HG03342 (cell line): Measurements from ENCODE around the gene GPD2.

Experiments
- ATAC-seq: cut with Tn5 transposase; IDR thresholded peaks from one replicate; pipeline ENCODE4 v1.9.1; 2021; ENCODE audit warnings: mild to moderate bottlenecking, moderate library complexity; ENCODE audit not compliant: unreplicated experiment

Gene GPD2

DNA sequence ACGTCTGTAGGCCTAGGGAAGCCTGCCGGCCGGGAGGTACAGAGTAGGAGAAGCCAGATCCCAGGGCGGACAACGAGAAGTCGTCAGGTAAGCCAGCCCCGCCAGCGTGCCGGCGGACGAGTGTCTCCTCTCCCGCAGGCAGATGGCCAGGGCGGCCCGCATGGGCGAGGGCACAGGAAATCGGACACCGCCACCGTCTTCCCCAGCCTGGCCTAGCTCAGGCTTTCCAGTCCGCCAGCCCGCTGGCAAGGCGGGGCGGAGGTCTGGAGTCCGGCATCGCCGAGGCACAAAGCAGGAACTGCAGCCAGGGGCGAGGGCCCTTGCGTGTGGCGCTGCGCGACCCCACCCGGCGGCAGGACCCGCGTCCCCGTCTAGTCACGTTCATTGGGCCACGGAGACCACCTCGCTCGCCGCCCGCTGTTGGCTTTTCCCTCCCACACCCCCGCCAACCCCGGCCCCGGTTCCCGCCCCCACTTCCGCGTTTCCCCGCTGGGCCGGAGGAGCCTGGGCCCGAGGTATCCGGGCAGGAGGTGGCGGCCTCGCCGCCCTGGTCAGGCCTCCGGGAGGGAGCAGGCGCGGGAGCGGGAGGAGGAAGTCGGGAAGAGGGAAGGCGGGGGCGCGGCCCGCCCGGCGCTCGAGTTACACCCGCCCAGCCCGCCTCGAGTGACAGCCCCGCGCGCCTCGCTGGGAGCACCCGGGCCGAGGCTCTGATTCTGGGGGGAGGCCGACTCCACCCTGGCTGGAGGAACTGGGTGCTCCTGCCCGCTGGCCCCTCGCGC lies at the start of gene GPD2:
Gene GPD2 (plus strand): TSS at position 662 of the 779 bp plus-strand sequence. CDS start 39,727 bp downstream, outside the sequence.
- ATAC-seq = peak; percentile 62

DNA sequence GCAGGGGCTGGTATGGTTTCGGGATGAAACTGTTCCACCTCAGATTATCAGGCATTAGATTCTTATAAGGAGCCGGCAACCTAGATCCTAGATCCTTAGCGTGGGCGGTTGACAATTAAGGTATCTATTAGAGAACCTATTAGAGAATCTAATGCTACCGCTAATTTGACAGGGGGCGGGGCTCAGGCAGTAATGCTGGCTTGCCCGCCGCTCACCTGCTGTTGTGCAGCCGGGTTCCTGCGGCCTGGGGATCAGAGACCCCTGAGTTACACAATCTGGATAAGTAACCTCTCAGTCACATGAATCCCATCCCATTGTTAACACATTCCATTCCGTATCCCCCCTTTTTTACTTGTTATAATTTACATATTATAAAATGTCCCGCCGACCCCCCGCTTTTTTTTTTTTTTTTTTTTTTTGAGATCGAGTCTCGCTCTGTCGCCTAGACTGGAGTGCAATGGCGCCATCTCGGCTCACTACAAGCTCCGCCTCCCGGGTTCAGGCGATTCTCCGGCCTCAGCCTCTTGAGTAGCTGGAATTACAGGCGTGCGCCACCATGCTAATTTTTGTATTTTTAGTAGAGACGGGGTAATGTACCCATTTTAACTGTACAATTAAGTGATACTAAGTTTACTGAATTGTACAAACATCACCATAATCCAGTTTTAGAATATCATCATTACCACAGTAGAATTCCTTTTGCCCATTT lies 42.0 kb upstream of the GPD2 start:
- no peak for ATAC-seq

DNA sequence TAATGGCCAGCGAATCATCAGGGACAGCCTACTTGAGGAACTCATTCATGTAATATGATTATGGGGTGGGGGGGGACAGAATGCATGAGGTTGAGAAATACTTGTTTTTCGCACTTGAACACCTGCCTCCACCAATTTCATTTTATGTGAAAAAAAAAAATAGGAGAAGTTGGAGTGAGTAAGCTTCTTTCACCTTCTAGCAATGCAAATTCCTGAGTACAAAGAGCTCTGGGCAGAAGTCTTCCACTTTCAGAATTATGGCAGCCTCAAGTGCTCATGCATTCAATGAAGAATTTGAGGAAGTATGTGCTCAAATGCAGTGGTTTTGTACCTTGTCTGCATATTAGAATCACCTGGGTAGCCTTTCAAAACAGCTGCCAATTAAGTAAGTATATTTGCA lies 40.1 kb upstream of the GPD2 start:
- ATAC-seq = peak; percentile 64

DNA sequence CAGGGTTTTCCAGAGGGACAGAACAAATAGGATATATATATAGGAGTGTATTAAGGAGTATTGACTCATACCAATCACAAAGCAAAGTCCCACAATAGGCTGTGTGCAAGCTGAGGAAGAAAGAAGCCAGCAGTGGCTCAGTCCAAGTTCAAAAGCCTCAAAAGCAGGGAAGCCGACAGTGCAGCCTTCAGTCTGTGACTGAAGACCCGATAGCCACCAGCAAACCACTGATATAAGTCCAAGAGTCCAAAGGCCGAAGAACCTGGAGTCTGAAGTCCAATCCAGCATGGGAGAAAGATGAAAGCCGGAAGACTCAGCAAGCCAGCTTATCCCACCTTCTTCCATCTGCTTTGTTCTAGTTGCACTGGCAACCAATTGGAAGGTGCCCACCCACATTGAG lies 39.0 kb upstream of the GPD2 start:
- no peak for ATAC-seq

DNA sequence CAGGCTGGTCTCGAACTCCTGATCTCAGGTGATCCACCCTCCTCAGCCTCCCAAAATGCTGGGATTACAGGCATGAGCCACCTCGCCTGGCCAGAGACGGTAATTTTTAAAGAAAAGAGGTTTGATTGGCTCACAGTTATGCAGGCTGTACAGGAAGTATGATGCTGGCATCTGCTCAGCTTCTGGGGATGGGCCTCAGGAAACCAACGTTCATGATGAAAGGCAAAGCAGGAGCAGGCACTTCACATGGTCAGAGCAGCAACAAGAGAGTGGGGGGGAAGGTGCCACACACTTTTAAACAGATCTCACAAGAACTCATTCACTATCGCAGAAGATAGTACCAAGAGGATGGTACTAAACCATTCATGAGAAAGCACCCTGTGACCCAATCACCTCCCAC lies 38.0 kb upstream of the GPD2 start:
- ATAC-seq = no peak

DNA sequence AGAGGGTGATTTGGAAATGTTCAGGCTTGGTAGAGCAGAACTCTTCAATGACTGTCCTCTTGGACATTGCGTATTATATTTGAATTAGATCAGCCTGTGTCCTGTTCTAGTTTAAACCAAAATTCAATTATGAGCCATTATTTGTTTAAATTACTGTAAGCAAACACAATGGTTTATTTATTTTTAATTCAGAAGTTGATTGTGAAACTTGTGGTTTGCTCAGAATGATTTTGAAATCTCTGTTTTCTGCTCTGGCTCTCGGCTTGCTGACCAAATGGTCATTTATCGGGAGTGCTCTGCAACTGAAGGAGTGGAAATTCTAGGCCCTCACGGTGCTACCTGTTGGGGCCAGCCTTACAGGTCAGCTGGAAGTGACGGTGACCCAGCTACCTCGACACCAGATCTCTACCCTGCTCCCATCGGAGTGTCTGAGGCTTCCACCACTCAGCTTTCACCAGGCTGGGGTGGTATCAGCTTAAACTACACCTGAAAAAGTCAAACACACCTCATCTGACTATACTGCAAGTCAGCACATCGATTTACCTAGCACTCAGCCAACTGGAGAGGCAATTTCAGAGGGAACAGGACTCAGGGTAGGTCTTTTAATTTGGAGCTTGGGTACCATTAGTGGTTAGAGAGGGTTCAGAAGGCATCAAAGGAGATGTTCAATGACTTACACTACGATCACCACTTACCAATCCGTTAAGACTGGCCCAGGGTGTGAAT lies 36.8 kb upstream of the GPD2 start:
- ATAC-seq = no peak

DNA sequence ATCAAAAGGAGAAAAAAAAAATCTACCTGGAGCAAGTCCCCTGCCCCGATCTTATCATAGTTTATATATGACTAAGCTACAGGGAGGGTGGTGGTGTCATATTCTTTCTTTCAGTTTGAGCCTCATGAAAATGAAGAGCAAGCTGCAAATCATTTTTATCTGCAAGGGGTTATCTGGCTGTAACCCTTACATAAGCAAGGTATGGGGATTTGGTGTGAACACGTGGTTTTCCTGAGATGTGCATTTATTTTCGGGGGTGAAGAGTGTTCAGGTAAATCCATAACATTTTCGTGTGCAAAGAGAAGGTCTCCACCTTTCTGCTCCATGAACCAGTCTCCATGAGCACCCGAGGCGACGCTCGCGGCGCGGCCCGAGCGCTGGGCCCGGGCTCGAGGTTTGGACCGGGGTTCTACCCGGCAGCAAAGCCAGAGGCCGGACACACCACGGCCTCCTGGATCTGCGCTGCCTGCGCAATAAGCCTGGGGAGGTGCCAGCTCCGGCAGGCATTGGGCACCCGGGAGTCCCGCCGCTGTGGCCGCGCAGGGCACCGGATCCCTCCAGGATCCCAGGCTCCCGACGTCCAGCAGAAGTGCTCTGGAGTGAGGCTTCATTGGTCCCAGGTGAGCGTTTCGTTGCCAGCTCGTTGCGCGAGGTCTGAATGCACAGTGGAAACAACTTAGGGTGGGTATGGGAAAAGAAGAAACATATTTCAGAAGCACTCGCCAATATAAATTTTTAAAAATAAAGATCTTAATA lies 36.1 kb upstream of the GPD2 start:
- ATAC-seq = peak; percentile 30

DNA sequence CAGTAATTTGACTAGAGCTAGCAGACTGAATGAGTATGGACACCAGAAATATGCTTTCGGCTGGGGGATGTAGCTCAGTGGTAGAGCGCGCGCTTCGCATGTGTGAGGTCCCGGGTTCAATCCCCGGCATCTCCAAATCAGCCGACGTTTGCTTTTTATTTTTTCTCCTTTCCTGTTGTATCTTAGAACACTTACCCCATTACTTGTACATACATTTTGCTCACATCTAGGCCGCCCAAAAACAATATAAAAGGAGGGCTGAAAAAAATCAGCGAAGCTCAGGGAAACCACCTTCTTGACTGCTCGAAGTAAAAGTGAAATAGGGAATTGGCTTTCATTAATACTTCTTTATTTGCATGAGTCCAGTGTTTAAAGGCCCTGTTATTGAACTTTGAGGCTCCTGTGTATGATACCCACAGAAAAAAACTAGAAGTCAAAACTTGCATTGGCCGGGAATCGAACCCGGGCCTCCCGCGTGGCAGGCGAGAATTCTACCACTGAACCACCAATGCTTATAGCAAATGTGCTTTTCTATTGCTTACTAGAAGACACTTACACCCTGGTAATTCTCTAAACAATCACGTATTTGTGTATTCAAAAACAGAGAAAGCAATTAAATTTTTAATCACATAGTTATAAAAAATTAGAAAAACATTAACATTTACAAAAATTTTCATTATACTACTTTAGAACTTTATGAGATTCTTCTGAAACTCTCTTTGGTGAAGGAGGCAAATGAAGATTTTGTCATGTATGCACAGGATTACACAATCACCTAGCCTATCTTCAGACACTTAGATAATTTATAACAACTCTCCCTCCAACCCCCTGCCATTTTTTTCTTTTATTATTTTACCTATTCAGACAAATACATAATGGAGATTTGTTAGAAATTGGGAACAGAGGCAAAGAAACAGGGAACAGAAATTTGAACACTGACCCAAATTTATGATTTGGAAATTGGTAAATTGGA lies 35.2 kb upstream of the GPD2 start:
- peak; percentile 53 for ATAC-seq

DNA sequence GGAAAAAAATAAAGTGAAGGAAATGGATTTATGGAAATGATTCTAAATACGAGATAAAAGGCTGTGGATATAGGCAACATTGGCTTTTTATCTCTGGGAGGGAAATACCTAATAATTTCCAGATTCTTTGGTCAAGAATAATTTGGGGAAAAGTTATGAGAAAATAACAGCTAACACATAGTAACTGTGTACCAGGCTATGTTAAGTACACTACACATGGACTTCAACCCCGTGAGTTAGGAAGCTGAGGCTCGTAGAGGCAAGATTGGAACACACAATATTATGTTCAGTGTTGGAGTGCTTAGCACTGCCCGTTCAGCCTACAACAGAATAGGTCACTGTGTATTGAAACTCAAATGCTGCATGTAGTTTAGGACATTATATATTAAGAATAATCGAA lies 34.3 kb upstream of the GPD2 start:
- no peak for ATAC-seq

DNA sequence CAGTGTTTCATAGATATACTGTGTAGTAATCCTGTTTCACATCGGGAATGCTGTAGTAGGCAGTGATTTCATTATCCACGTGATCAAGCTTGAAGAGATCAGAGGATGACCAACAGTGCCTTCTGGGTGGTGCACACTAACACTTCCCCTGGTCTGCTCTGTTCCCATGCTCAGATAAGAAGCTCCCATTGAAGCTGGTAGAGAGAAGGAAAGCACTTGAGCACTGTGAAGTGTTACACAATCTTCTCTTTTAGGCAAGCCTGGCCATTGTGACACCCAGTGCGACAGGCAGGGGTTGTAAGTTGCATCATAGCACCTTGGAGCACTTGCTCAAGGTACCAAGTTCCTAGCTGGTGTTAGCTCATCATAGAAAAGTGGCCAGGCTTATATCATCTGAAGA lies 30.6 kb upstream of the GPD2 start:
- no peak for ATAC-seq

DNA sequence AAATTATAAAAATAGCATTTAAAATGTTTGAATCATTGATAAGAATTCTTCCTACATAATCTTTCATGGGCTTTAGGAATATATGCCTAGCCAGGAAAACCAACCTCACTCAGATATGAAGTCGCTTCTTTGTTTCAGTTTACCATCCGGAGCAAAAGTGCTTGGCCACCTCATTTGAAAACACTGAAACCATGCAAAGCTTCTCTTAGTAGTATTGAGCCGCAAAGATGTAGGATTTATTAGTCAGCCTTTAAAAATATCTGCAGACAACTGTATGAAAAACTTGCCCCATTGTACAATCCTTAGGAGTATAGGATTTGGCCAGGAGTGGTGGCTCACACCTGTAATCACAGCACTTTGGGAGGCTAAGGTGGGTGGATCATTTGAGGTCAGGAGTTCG lies 24.3 kb upstream of the GPD2 start:
- ATAC-seq = no peak

DNA sequence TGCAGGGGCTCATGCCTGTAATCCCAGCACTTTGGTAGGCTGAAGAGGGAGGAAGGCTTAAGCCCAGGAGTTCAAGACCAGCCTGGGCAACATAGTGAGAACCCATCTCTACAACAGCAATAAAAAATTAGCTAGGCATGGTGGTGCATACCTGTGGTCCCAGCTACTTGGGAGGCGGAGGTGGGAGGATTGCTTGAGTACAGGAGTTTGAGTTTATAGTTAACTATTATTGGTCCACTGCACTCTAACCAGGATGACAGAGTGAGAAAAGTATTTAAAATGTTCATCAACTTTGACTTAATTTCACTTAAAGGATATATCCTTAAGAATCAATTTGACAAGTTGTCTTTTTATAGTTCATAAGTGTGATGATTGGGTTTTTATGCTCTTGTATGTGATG lies 14.3 kb upstream of the GPD2 start:
- ATAC-seq = no peak

DNA sequence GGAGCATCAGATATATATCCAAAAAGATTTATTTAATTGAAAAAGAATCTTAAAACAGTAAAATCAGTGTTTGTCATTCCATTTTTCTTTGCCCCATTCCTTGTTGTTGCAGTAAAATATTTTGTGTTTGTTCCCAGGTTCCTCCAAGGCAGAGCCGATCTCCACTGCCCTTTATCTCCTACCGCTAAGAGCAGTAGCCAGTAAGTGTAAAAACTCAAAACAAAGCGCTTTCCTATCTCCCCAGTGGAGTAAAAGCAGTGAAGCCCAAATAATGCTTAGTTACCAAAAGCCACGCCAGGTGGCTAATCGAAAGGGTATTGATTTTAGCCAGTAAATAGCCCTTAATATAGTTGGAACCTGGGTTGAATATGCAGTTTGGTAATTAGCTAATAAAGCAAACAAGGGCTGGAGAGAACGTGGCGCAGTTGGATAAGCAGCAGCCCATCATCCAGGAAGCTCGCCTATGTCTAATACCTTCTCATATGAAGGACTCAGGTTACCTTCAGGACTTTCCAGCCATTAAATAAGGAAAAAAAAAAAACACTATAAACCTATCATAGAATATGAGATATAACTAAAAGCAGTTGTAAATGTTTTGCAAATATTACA lies 12.4 kb upstream of the GPD2 start:
- no peak for ATAC-seq

DNA sequence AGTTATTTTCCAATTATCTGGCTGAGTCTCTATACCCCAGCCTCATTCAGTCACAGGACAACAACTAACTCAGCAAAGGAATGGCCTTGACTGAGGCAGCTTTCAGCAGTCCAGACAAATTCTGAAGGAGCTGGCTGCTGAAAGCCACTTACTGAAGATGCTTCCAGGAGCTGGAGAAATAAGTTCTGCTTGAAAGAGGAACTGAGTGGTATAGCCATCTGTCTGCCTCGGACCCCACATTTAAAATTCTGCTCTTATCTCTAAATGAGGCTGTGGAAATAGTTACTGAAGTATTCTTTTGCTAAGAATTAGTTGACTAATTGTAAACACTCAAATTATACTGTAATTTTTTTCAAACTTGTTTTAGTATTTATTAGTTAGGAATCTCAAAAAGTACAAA lies 9.1 kb upstream of the GPD2 start:
- ATAC-seq = no peak

DNA sequence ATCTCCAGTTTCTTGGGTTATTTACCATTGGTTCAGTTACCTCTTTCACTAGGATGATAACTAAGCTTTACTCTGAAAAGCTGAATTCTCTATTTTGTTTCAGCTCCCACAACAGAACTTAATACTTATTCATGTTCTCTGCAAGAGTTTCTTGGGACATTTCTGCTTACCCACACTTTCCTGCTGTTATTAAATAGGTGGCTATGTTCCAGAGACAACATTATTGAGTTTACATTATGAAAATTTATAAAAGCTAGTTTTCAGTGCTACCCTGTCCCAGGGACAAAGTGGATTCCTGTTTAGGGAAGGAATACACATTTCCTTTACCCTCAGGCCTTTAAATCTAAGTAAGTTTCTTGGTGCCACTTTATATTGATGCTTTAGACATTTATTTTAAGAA lies 7.0 kb upstream of the GPD2 start:
- ATAC-seq = no peak

DNA sequence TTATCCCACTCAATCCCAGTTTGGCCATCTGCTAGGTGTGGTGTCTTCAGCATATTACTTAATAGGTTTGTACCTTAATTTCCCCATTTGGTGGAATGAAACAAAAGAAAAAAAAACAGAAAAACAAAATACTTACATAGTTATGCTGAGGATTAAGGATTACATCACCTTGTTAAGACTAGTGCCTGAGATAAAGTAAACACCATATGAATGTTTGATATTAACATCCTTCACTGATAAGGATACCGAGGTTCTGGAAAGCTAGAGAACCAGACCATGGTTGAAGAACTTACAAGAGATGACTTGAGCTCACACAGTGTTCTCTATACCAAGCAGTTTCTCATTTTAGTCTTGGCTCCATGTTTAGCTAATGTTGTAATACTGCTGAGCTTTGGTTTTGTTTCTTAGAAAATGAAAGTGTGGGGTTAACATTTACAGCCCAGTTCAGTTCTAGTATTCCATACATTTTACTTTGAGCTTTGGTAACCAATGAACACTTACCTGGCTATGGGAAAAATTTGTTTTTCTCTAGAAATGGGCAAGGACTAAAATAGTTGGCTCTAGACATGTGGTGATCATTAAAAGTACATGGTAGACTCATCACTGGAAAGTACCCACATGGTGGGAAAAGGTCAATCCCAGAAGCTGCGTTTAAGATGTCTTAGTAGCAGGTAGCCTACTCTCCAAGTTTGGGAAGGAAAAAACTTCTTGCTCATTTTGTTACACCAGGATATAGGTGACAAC lies 5.8 kb upstream of the GPD2 start:
- no peak for ATAC-seq

DNA sequence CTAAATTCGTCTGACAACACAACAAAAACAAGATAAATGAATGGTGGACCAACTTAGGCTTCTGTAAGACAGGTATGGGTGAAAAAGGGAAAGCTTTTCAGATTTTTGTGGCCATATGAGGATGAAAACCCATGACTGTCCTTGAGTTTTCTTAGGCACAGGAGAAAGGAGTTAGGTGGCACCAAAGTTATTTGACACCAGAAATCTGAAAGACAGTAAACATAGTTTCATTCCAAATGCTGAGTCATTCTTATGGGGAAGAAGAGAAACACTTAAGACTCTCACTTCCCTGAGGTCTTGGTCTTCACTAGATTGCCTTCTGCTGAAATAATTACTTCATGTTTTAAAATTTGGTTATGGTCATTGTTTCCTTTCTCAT lies 5.2 kb upstream of the GPD2 start:
- peak; percentile 73 for ATAC-seq

DNA sequence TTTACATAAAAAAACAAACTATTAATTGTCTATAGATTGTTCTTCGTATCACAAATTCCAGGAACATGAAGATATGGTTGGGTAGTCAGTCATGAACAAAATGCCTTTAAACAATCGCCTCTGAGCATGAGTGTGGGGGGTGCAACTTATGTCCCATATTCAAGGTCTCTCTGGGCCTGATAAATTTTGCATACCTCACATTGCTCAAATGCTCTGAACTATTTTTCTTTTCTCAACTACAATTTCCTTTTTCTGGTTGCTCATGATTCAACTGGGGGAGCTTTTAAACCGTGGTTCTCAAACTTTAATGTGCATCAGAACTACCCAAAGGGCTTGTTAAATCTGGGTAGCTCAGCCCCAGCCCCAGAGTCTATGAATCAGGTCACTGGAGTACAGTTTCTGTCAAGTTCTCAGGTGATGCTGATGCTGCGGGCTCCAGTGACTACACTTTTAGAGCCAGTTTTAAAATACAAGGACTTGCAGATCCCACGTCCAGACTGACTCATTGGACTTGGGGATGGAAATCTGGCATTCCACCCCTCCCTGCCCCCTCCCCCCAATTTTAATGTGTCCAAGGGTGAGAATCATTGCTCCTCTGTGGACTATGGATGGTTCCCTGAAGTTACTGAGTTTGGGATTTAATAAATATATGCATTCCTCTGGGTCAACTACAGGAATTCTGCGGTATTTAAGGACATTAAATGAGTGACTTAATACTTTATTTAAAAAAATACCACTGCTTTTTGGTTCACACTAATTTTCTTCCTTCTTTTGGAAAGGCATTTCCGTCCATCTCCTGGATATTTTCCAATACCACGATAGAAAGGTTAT lies 1.5 kb upstream of the GPD2 start:
- no peak for ATAC-seq
